HG02870 (cell line): ENCODE data around the gene C12orf42.
A peak's percentile ranks its signal among the peaks of the same experiment; 100 is the strongest.

Experiments
- ATAC-seq: cut with Tn5 transposase; IDR thresholded peaks from one replicate; pipeline ENCODE4 v1.9.1; 2021; ENCODE audit warnings: mild to moderate bottlenecking, moderate library complexity; ENCODE audit not compliant: unreplicated experiment

C12orf42 gene

GRCh38 chr12:103495469-103496456 is at the start of gene C12orf42:
C12orf42 (minus strand) TSS chr12:103495968; CDS start chr12:103478426, 17,542 bp downstream.
- ATAC-seq, result peak; percentile 40

- no peak for ATAC-seq
These were observed 46.3 kb upstream of the C12orf42 start for GRCh38 chr12:103542078-103542477.

GRCh38 chr12:103540319-103540718 is 44.6 kb upstream of the C12orf42 start:
- no peak for ATAC-seq

GRCh38 chr12:103538397-103538796 is 42.6 kb upstream of the C12orf42 start:
- ATAC-seq, result no peak

GRCh38 chr12:103530307-103531066 is 34.7 kb upstream of the C12orf42 start:
- ATAC-seq, result no peak

GRCh38 chr12:103529306-103529705 is 33.5 kb upstream of the C12orf42 start:
- no peak for ATAC-seq

- ATAC-seq, result no peak
These were observed 28.6 kb upstream of the C12orf42 start for GRCh38 chr12:103524238-103524875.

GRCh38 chr12:103523771-103524170 is 28.0 kb upstream of the C12orf42 start:
- no peak for ATAC-seq

GRCh38 chr12:103520686-103521215 is 25.0 kb upstream of the C12orf42 start:
- no peak for ATAC-seq

GRCh38 chr12:103519632-103520031 is 23.9 kb upstream of the C12orf42 start:
- no peak for ATAC-seq

GRCh38 chr12:103518899-103519298 is 23.1 kb upstream of the C12orf42 start:
- ATAC-seq, result no peak

- no peak for ATAC-seq
These were observed 21.4 kb upstream of the C12orf42 start for GRCh38 chr12:103517161-103517560.

GRCh38 chr12:103515341-103515740 is 19.6 kb upstream of the C12orf42 start:
- no peak for ATAC-seq

GRCh38 chr12:103513875-103514274 is 18.1 kb upstream of the C12orf42 start:
- no peak for ATAC-seq

GRCh38 chr12:103505371-103506236 is 9.8 kb upstream of the C12orf42 start:
- ATAC-seq, result peak; percentile 98

GRCh38 chr12:103504606-103505005 is 8.8 kb upstream of the C12orf42 start:
- no peak for ATAC-seq

- ATAC-seq, result no peak
These were observed 8.0 kb upstream of the C12orf42 start for GRCh38 chr12:103503546-103504480.

- ATAC-seq, result no peak
These were observed 5.7 kb upstream of the C12orf42 start for GRCh38 chr12:103501447-103501846.

- ATAC-seq, result no peak
These were observed 3.8 kb upstream of the C12orf42 start for GRCh38 chr12:103499571-103499970.
